SHP77 treated with DMSO at 0.1 percent for 48 hours (cell line): Measurements from ENCODE around the gene RASL10B.
"Not testable (repeated sequence)": the region's sequence is repeated elsewhere in the genome, so short reads cannot be mapped to it uniquely, and the experiment has no call there.

Source experiments
- DNase-seq: peaks from one replicate; lab custom pipeline; 2025; lab: John Stamatoyannopoulos, UW

The RASL10B gene

GRCh38 chr17:35742896-35743477, 11.5 kb downstream of the RASL10B start:
- DNase-seq: no peak

GRCh38 chr17:35743626-35744328, 12.3 kb downstream of the RASL10B start:
- no peak for DNase-seq

GRCh38 chr17:35744830-35745229, 13.4 kb downstream of the RASL10B start:
- DNase-seq: no peak

- no peak for DNase-seq
These were observed 13.8 kb downstream of the RASL10B start for GRCh38 chr17:35745246-35745645.

- no peak for DNase-seq
These were observed 14.4 kb downstream of the RASL10B start for GRCh38 chr17:35745749-35746320.

GRCh38 chr17:35747540-35748017, 16.1 kb downstream of the RASL10B start:
- peak; percentile 18 for DNase-seq

- DNase-seq: no peak
These were observed 17.0 kb downstream of the RASL10B start for GRCh38 chr17:35748341-35748841.

- no peak for DNase-seq
These were observed 17.5 kb downstream of the RASL10B start for GRCh38 chr17:35748979-35749378.

GRCh38 chr17:35749560-35750412, 18.3 kb downstream of the RASL10B start:
- no peak for DNase-seq

- no peak for DNase-seq
These were observed 19.3 kb downstream of the RASL10B start for GRCh38 chr17:35750526-35751395.

GRCh38 chr17:35751541-35751940, 20.1 kb downstream of the RASL10B start:
- DNase-seq: not testable (repeated sequence)

GRCh38 chr17:35752471-35752870, 21.0 kb downstream of the RASL10B start:
- DNase-seq: peak; percentile 27

- no peak for DNase-seq
These were observed 21.7 kb downstream of the RASL10B start, which contains the start of gene GAS2L2 for GRCh38 chr17:35752945-35753764. Gene GAS2L2 (minus strand): TSS chr17:35753239. CDS start chr17:35752850, 389 bp downstream.

GRCh38 chr17:35757243-35757642, 25.8 kb downstream of the RASL10B start:
- no peak for DNase-seq

GRCh38 chr17:35760587-35760986, 29.1 kb downstream of the RASL10B start, which contains the start of gene C17orf50:
Gene C17orf50 (plus strand): TSS chr17:35760887. CDS start chr17:35760942, 55 bp downstream.
- no peak for DNase-seq

GRCh38 chr17:35761601-35762000, 30.2 kb downstream of the RASL10B start:
- no peak for DNase-seq

- DNase-seq: no peak
These were observed 32.3 kb downstream of the RASL10B start for GRCh38 chr17:35763767-35764122.

GRCh38 chr17:35764123-35764991, 32.9 kb downstream of the RASL10B start:
- DNase-seq: peak; percentile 69

- DNase-seq: no peak
These were observed 33.8 kb downstream of the RASL10B start for GRCh38 chr17:35765086-35765710.
